EH (cell line): ENCODE results near the gene BEND6.
A peak's percentile ranks its signal among the peaks of the same experiment; 100 is the strongest.
"Not testable (repeated sequence)": the region's sequence is repeated elsewhere in the genome, so short reads cannot be mapped to it uniquely, and the experiment has no call there.

ENCODE experiments used
- DNase-seq: peaks from one replicate; pipeline ENCODE4 v3.0.0-alpha.2; 2015; ENCODE audit warnings: low read depth

Gene BEND6

DNA sequence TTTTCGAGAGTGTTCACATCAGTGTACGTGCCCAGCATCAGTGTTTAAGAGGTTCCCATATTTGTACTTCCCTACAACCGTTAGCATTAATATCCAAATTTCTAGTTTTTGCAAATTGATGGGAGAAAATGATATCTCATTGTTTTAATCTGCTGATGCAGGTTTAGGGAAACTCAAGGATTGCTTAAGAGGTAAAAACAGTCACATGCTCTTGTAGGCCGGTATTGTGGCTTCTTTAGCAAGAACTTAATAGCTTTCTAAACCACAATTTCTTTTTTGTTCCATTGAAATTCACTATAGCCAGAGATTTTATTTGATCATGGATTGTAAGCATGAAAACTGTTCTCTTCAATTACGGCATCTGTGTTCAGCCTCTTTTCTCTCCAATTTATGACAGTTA, 29.5 kb downstream of the BEND6 start:
- no peak for DNase-seq

- no peak for DNase-seq
Observed at GRCh38 chr6:56984884-56985283, 30.0 kb downstream of the BEND6 start.

DNA sequence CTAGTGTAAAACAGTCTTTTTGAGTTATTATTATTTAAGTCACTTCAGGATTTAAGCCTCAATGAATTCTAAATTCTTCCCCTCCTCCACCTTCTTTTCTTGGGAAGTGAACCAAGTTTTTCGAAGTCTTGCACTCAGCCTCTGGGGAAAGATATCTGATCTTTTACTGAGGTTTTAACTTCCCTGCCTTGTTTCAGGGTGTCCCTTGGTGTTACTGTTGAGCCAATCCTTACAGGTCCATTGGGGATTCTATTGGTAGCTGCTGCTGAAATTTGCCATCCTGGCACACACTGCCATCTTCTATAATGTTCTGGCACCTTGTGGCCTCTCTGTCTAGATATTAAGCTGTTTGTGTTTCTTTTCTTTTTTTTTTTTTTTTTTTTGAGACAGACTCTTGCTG, 31.7 kb downstream of the BEND6 start:
- no peak for DNase-seq

- DNase-seq = no peak
Observed at GRCh38 chr6:56988145-56988544, 33.2 kb downstream of the BEND6 start.

DNA sequence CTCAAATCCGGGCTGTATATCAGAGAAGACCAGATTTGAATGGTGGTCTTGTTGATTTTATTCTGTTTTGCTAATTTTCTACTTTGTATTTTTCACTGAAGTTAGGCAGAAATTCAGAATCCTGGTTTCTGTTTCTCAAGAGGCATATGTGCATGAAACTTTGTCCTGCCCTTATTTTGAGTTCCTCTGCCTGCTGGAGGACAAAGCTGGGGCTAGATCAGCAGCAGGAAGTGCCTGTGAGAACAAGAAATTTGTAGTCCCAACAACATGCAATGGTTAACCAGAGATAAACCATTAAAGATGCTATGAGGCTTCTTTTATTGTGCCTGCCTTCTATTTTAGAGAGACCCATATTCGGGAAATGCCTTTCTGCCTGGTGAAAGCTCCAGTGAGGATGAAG, 37.1 kb downstream of the BEND6 start:
- DNase-seq = no peak

GRCh38 chr6:56992703-56993102, 37.8 kb downstream of the BEND6 start:
- no peak for DNase-seq

DNA sequence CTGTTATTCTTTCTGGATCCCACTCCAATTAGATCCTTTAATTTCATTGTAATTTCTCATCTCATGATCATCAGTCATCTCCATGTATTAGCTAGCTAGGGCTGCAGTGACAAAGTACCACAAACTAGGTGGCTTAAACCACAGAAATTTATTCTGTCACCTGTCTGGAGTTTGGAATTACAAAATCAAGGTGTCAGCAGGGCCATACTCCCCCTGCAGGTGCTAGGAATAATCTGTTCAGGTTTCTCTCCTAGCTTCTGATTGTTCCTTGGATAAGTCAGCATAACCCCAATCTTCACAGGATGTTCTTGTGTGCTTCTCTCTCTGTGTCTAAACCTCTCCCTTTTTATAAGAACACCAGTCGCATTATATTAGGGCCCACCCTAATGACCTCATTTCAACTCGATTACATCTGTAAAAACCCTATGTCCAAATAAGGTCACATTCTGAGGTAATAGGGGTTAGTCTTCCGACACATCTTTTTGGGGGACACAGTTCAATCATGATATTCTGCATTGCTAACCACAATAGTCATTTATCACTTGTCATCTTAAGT, 40.5 kb downstream of the BEND6 start:
- no peak for DNase-seq

- DNase-seq = no peak
Observed at GRCh38 chr6:56996401-56996800, 41.5 kb downstream of the BEND6 start.

GRCh38 chr6:56999049-56999448, 44.1 kb downstream of the BEND6 start:
- no peak for DNase-seq

DNA sequence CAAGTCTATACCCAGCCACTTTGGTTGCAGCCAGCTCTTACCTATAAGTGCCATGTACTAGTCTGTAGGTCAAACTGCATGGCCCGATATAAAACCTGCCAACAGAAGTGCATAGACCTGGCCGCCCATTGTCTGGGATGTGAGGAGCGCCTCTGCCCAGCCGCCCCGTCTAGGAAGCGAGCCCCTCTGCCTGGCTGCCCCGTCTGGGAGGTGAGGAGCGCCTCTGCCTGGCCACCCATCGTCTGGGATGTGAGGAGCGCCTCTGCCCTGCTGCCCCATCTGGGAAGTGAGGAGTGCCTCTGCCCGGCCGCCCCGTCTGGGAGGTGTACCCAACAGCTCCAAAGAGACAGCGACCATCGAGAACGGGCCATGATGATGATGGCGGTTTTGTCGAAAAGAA, 44.8 kb downstream of the BEND6 start:
- DNase-seq = not testable (repeated sequence)

GRCh38 chr6:57002197-57002596, 47.3 kb downstream of the BEND6 start:
- no peak for DNase-seq

GRCh38 chr6:57004292-57004691, 49.4 kb downstream of the BEND6 start:
- no peak for DNase-seq

DNA sequence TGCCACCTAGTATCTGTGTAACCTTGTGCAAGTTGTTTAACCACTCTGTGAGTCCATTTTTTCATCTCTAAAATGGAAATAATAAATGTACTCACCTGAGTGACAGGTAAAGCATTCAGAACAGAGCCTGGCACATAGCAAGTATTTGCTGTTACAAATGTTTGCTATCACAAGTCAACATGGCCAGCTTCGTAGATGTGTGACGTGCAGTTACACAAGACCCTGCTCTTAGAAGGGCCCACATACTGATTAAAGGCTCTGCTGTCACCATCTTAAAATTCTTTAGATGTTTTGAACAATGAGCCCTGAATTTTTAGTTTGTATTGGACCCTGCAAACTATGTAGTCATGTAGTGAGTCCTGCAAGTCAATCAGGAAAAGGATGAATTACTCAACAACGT, 51.2 kb downstream of the BEND6 start:
- no peak for DNase-seq

GRCh38 chr6:57008069-57008468, 53.2 kb downstream of the BEND6 start:
- DNase-seq = not testable (repeated sequence)

DNA sequence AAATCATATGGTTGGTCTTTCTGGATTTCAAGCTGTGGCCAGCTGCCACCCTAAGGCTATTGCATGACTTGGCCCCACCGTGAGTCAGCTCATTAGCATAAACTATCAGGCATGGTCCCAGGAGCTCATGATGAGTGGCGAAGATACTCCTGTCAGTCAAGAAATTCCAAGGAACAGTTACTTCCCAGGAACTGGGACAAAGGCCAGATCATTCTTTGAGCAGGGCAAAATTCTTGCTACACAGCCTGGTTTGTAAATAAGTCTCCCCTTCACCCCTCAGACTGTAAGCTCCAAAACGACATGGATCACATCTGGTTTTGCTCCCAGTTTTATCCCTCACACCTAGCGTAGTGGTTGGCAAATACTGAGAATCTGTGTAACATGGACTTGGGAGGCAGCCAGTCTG, 58.6 kb downstream of the BEND6 start:
- DNase-seq = peak; percentile 94

DNA sequence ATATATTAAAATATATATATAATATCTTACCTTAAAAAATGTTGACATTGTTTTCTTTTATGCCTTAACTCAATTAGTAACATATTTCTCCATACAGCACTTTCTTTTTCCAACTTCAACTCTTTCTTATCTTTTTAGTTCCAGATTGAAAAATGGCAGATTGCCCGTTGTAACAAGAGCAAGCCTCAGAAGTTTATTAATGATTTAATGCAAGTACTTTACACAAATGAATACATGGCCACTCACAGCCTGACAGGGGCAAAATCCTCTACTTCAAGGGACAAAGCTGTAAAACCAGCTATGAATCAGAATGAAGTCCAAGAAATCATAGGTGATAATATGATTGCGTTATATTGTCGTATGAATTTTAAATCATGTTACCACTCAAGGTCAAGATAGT, 62.2 kb downstream of the BEND6 start:
- DNase-seq = no peak

DNA sequence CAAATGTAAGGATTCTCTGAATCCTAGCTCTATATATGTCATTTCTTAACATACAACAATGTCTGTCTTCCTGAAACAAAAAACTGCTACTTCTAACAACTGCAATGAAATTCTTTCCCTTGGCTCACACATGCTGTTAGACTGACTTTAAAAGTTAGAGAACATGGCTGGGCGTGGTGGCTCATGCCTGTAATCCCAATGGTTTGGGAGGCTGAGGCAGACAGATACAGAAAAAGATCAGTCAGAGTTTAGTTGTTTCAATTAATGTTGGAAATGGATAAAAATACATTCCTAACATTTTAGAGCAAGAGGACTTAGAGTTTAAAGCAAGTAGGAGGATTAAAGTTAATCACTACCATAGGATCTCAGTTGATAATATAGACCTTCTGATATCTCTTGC, 62.9 kb downstream of the BEND6 start:
- DNase-seq = peak; percentile 3

DNA sequence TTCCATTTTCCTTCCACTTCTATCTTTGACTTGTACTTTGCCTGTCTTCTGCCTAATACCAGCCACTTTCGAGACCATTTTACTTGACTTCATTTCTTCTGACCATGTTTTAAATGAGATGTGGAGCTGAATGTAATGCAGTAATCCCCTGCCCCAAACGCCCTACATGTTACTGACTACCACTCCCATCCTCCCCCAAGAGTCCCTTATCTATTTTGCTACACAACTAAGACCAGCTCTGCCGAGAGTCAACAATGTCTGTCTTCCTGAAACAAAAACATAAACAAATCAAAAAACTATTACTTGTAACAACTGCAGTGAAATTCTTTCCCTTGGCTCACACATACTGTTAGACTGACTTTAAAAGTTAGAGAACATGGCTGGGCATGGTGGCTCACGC, 64.5 kb downstream of the BEND6 start:
- no peak for DNase-seq

- peak; percentile 57 for DNase-seq
Observed at GRCh38 chr6:57021086-57021720, 66.3 kb downstream of the BEND6 start.

DNA sequence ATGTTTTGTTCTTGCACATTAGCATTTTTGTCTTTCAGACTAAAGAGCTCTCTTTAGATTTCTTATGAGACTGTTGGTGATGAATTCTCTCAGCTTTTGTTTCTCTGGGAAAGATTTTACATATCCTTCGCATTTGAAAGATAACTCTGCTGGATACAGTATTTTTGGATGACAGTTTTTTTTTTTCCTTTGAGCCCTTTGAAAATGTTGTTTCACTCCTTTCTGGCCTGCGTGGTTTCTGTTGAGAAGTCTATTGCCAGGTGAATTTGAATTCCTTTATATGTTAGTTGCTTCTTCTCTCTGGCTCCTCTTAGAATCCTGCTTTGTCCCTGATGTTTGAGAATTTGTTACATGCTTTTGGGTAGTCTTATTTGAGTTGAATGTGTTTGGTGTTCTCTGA, 69.4 kb downstream of the BEND6 start:
- no peak for DNase-seq

DNA sequence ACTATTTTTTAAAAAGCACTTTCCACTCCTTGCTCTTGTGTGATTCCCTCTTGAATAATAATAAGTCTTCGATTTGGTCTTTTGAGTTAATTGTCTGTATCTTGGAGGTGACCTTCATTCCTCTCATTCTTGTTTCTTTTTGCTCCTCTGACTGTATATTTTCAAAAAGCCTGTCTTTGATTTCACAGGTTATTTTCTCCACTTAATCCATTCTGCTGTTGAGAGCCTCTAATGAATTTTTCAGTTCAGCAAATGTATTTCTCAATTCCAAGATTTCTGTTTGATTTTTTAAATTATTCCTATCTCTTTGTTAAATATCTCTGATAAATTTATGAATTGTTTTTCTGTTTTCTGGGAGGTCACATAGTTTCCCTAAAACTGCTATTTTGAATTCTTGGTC, 69.9 kb downstream of the BEND6 start:
- no peak for DNase-seq

GRCh38 chr6:57026001-57026400, 71.1 kb downstream of the BEND6 start:
- no peak for DNase-seq

DNA sequence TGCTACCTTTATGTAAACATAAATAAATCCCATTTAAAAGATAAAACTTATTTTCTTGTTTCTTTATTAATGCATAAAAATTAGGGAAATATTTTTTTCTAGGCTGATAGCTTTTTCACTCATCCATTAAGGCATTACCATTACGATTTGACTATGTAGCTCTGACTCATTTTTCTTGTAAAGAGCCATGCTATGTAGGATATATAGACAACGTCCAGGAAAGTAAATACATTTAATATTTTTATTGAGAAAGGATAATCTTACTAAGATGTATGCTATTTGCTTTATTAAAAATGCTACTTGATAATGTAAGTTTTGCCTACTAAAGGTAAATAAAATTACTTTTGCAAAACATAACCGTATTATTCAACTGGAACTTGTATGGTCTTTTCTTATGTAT, 72.4 kb downstream of the BEND6 start:
- DNase-seq = no peak

GRCh38 chr6:57029213-57029612, 74.3 kb downstream of the BEND6 start:
- no peak for DNase-seq
